Mucosa of gallbladder (tissue), 1 donor: ENCODE data around the gene SPNS2. TPM values are rescaled to one million over a fixed set of nuclear protein-coding genes. Genes with fewer than 3 reads are reported as not detected.

Experiments
- DNase-seq: peaks from one replicate; pipeline ENCODE4 v3.0.0-alpha.2; 2020; ENCODE audit warnings: low spot score
- total RNA-seq: library from RNA; stranded (reverse); gene quantifications from one replicate; pipeline ENCODE4 v1.2.1, GENCODE V29; 2021
- donor health status: DM: no; HTN: no; CAD: no.

The SPNS2 gene
- total RNA-seq, 1 donor from 2014 or later: 158 TPM

DNA sequence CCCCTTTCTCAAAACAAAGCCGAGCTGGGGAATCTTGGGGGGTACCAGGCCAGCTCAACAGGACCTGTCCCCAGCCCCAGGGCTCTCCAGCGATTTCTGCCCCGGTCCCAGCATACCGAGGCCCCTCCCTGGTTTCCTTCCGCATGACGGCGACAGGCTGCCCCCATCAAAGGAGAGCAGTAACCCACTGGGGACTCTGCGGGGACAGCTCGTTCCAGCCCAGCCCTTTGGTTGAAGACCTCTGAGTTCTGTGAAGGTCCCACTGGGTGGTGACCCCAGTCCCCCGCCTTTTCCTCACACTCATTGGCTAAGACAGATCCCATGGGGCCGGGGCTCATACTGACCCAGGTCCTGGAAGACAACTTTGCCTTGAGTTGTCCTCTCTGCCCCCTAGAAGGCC lies 89.7 kb downstream of the SPNS2 start:
- DNase-seq: no peak

Other genes starting within 250 kb of the SPNS2 start
- 57.5 TPM for gene ANKFY1, start 234.9 kb upstream of the SPNS2 start, total RNA-seq
- 70.1 TPM for gene UBE2G1, start 132.2 kb upstream of the SPNS2 start, total RNA-seq
- gene SPNS3, start 64.9 kb upstream of the SPNS2 start, total RNA-seq: 1.8 TPM
- gene MYBBP1A, start 56.5 kb downstream of the SPNS2 start, total RNA-seq: 30.8 TPM
- 21.3 TPM for gene GGT6, start 61.7 kb downstream of the SPNS2 start, total RNA-seq
- 2.4 TPM for gene SMTNL2, start 85.6 kb downstream of the SPNS2 start, total RNA-seq
- gene ALOX15, start 142.8 kb downstream of the SPNS2 start, total RNA-seq: 0.49 TPM
- gene PELP1, start 205.3 kb downstream of the SPNS2 start, total RNA-seq: 56.4 TPM
- gene ARRB2, start 211.8 kb downstream of the SPNS2 start, total RNA-seq: 94.6 TPM
- gene MED11, start 232.5 kb downstream of the SPNS2 start, total RNA-seq: 25.6 TPM
- gene ZMYND15, start 241.0 kb downstream of the SPNS2 start, total RNA-seq: 5.3 TPM
- gene CXCL16, start 241.0 kb downstream of the SPNS2 start, total RNA-seq: 92.6 TPM